Right atrium auricular region (tissue), 2 donors: ENCODE results near the gene MANF. TPM values are rescaled to one million over a fixed set of nuclear protein-coding genes. Genes with fewer than 3 reads are reported as not detected.

Source experiments
- DNase-seq: peaks from one replicate; pipeline ENCODE4 v3.0.0-alpha.2; 2019; ENCODE audit warnings: low spot score
- H3K27ac ChIP-seq, 2 donors: fragments of 200-600 bp; sonication (generic); 1 replicate in 1 of 2; 2 replicates in 1 of 2; pipeline ENCODE4 v1.5.1; 2016 to 2019
- H3K27me3 ChIP-seq, 2 donors: fragments of 200-600 bp; sonication (generic); one replicate each; pipeline versions ENCODE4 v1.5.1 to v1.6.0; 2017 to 2019
- H3K36me3 ChIP-seq: fragments of 200-600 bp; sonication (generic); one replicate; pipeline ENCODE4 v1.5.1; 2016
- H3K4me1 ChIP-seq, 2 donors: fragments of 200-600 bp; sonication (generic); one replicate each; pipeline versions ENCODE4 v1.5.1 to v1.6.0; 2017 to 2019
- H3K4me3 ChIP-seq, 2 donors: fragments of 200-600 bp; sonication (generic); 1 replicate in 1 of 2; 2 replicates in 1 of 2; pipeline ENCODE4 v1.5.1; 2017 to 2019; ENCODE audit warnings: mild to moderate bottlenecking in 1 of 2, moderate library complexity in 1 of 2
- H3K9me3 ChIP-seq, 2 donors: fragments of 200-600 bp; sonication (generic); one replicate each; pipeline ENCODE4 v1.5.1; 2019
- total RNA-seq, 2 donors: library from RNA; depleted of rRNA; stranded (reverse); fragments of >200 nt; gene quantifications; one replicate each; pipeline ENCODE4 v1.1.0, GENCODE V29; 2016
- TF ChIP-seq, protein P1 (sequence below), 2 donors: fragments of 200-600 bp; sonication (generic); IDR thresholded peaks; one replicate each; pipeline ENCODE4 v1.5.1; 2019; ENCODE audit warnings: antibody characterized with exemption in 2 of 2

Gene MANF
- total RNA-seq, 2 donors from 2014 or later, result 41.7 to 46.9 TPM

DNA sequence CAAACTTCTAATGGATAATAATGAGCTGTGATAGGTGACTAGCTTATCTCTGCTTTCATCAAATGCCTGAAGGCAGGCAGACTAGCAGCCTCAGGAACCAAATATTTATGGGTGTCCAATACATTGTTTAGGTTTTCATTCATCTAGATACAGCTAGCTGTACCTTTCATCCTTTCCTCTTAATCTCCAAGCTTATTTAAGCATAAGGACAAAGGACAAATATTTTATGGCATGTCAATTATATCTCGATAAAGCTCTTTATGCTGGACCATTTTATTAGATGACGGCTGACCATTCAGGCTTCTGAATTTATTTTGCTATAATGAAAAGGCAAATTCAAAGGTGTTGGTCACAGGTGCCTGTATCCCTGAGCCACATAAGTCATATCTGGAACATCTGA, 22.9 kb downstream of the MANF start:
- Histone ChIP-seq H3K36me3 (peaks cover 27% of the 10 kb centered on the region), H3K27me3 (no peaks in the 10 kb centered on the region), H3K9me3 (no peaks in the 10 kb centered on the region), H3K4me3 (no peak overlapping the region), H3K4me1 (no peaks in the 10 kb centered on the region), H3K27ac (no peak overlapping the region)
- DNase-seq, result no peak
- TF ChIP-seq, protein P1, sequence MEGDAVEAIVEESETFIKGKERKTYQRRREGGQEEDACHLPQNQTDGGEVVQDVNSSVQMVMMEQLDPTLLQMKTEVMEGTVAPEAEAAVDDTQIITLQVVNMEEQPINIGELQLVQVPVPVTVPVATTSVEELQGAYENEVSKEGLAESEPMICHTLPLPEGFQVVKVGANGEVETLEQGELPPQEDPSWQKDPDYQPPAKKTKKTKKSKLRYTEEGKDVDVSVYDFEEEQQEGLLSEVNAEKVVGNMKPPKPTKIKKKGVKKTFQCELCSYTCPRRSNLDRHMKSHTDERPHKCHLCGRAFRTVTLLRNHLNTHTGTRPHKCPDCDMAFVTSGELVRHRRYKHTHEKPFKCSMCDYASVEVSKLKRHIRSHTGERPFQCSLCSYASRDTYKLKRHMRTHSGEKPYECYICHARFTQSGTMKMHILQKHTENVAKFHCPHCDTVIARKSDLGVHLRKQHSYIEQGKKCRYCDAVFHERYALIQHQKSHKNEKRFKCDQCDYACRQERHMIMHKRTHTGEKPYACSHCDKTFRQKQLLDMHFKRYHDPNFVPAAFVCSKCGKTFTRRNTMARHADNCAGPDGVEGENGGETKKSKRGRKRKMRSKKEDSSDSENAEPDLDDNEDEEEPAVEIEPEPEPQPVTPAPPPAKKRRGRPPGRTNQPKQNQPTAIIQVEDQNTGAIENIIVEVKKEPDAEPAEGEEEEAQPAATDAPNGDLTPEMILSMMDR (IDR thresholded peaks at IDR 0.05), result no peak

DNA sequence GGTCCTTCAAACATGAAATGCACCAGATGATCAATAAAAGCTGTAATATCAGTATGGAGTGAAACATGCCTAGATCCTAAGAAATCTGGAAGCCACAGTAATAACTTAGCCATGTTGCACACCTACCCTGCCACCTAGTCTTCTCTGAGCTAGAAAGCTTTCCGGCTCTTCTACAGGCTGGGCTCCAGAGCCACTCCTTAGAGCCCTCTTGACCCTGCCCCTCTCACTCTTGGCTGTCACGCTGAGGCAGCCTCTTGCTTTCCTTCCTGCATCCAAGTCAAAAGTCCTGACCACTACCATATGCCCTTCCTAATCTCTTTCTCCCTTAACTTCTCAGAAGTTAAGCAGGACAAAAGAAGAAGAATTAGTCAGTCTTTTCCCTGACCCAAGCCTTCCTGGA, 23.7 kb downstream of the MANF start:
- Histone ChIP-seq H3K27me3 (no peaks in the 10 kb centered on the region), H3K9me3 (no peaks in the 10 kb centered on the region), H3K4me1 (no peaks in the 10 kb centered on the region), H3K27ac (no peak overlapping the region), H3K36me3 (peaks cover 30% of the 10 kb centered on the region), H3K4me3 (no peak overlapping the region)
- TF ChIP-seq, protein P1 (IDR thresholded peaks at IDR 0.05), result no peak
- DNase-seq, result no peak

DNA sequence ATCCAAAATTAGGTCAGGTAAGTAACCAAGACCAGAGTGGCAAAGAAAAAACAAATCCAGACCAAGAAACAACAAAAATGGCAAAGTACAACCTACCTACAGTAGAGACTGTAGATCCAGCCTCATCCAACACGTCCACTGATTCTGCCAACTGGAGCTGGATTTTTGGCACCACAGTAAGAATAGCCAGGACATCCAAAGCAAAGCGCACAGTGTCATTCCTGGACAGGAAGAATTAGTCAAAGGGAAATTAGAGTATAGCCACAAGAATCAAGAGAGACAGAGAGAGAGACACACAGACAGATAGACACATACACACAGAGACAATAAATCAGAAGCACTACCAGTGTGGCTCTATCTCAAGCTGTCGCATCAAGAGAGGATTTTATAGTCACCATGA, 37.1 kb downstream of the MANF start:
- no peaks in the 10 kb centered on the region for H3K27me3 ChIP-seq
- H3K36me3 ChIP-seq, result peaks cover 46% of the 10 kb centered on the region

DNA sequence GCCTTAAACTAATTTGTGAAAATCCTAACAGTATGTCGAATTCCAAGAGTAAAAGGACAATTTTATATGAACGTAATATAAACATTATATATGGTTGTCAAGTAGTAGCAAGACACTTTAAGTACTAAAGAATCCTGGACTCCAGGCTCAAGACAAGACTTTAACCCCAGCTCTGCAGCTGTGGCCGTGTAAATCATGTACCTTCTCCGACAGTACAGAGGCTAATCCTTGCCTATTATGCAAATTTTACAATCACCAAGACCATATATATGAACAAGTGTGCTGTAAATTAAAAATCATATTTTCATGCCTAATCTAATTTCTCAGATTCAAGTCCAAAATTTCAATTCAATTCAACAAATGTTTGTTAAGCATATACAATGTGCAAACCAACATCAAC, 41.8 kb downstream of the MANF start:
- TF ChIP-seq, protein P1 (IDR thresholded peaks at IDR 0.05), result no peak
- Histone ChIP-seq H3K36me3 (peaks cover 52% of the 10 kb centered on the region), H3K4me1 (no peaks in the 10 kb centered on the region), H3K9me3 (no peaks in the 10 kb centered on the region), H3K27ac (no peak overlapping the region), H3K27me3 (no peaks in the 10 kb centered on the region), H3K4me3 (no peak overlapping the region)
- no peak for DNase-seq

More for the DNA sequence above, 37.1 kb downstream of the MANF start:
- TF ChIP-seq, protein P1 (IDR thresholded peaks at IDR 0.05), result no peak
- H3K27ac ChIP-seq, result no peak overlapping the region
- DNase-seq, result no peak
- H3K4me3 ChIP-seq, result no peak overlapping the region
- no peaks in the 10 kb centered on the region for H3K9me3 ChIP-seq
- H3K4me1 ChIP-seq, result no peaks in the 10 kb centered on the region

DNA sequence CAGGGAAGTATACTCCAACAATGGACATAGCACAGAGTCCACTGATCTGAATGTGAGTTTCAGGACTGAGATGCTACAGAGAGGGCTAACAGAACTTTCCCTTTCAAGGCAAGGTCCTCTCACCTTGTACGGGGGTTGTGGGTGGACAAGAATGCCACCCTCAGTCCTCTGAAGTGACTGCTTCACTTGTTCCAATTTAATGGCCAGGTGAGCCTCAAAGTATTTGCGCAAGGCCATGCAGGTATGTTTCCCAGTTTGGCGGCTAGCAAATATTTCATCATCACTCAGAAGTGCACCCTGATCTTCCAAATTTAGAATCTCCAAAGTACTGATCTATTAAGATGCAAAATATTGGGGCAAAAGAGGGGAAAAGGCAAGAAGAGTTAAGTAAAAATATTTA, 44.0 kb downstream of the MANF start:
- H3K4me3 ChIP-seq, result no peak overlapping the region
- H3K4me1 ChIP-seq, result no peaks in the 10 kb centered on the region
- H3K27ac ChIP-seq, result no peak overlapping the region
- no peaks in the 10 kb centered on the region for H3K27me3 ChIP-seq
- H3K9me3 ChIP-seq, result no peaks in the 10 kb centered on the region
- DNase-seq, result no peak
- TF ChIP-seq, protein P1 (IDR thresholded peaks at IDR 0.05), result no peak
- H3K36me3 ChIP-seq, result peaks cover 64% of the 10 kb centered on the region

DNA sequence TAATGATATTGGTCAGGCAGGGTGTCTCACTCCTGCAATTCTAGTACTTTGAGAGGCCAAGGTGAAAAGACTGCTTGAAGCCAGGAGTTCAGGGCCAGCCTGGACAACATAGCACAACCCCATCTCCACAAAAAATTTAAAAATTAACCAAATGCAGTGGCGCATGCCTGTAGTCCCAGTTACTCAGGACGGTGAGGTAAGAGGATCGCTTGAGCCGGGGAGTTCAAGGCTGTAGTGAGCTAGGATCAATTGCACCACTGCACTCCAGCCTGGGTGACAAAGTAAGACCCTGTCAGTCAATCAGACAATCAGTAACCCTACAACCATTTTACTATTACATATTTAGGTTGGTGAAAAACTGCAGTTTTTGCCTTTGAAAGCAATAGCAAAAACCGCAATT, 49.0 kb downstream of the MANF start:
- TF ChIP-seq, protein P1 (IDR thresholded peaks at IDR 0.05), result no peak
- Histone ChIP-seq H3K27me3 (no peaks in the 10 kb centered on the region), H3K9me3 (no peaks in the 10 kb centered on the region), H3K4me3 (no peak overlapping the region), H3K36me3 (peaks cover 41% of the 10 kb centered on the region), H3K4me1 (no peaks in the 10 kb centered on the region), H3K27ac (no peak overlapping the region)
- no peak for DNase-seq
